H9 (cell line): ENCODE data around the gene CYBC1. TPM values are rescaled to one million over a fixed set of nuclear protein-coding genes. Genes with fewer than 3 reads are reported as not detected.
"Not testable (repeated sequence)": the region's sequence is repeated elsewhere in the genome, so short reads cannot be mapped to it uniquely, and the experiment has no call there.

Experiments used
- DNase-seq: peaks from one replicate; pipeline ENCODE4 v3.0.0-alpha.2; 2017
- H2AFZ ChIP-seq: one replicate; pipeline ENCODE4 v1.6.1; 2013; ENCODE audit warnings: mild to moderate bottlenecking, low read length, control low read depth, moderate library complexity
- H2AK5ac ChIP-seq: 2 replicates; pipeline ENCODE4 v1.6.1; 2013; ENCODE audit warnings: low read length, control low read depth, mixed read lengths; ENCODE audit not compliant: insufficient read length
- H2BK120ac ChIP-seq: one replicate; pipeline ENCODE4 v1.6.1; 2013; ENCODE audit warnings: low read depth, mild to moderate bottlenecking, low read length, control low read depth, inconsistent platforms; ENCODE audit not compliant: poor library complexity, severe bottlenecking
- H2BK12ac ChIP-seq: 2 replicates; pipeline ENCODE4 v1.6.1; 2013; ENCODE audit warnings: low read length, control low read depth, mixed read lengths, low read depth; ENCODE audit not compliant: insufficient read length
- H2BK15ac ChIP-seq: 2 replicates; pipeline ENCODE4 v1.6.1; 2013; ENCODE audit warnings: low read depth, low read length, control low read depth
- H2BK20ac ChIP-seq: one replicate; pipeline ENCODE4 v1.6.1; 2013; ENCODE audit warnings: low read depth, mild to moderate bottlenecking, low read length, control low read depth, inconsistent platforms; ENCODE audit not compliant: poor library complexity, severe bottlenecking
- H2BK5ac ChIP-seq: 2 replicates; pipeline ENCODE4 v1.6.1; 2013; ENCODE audit warnings: low read length, control low read depth, mixed read lengths; ENCODE audit not compliant: insufficient read length
- H3K14ac ChIP-seq: 2 replicates; pipeline ENCODE4 v1.6.1; 2013; ENCODE audit warnings: low read length, control low read depth; ENCODE audit not compliant: insufficient read depth
- H3K18ac ChIP-seq: 2 replicates; pipeline ENCODE4 v1.6.1; 2013; ENCODE audit warnings: low read depth, mild to moderate bottlenecking, mixed read lengths, low read length, control low read depth; ENCODE audit not compliant: insufficient read length
- H3K23ac ChIP-seq: 2 replicates; pipeline ENCODE4 v1.6.1; 2013; ENCODE audit warnings: low read length, control low read depth, mixed read lengths, low read depth; ENCODE audit not compliant: insufficient read length
- H3K23me2 ChIP-seq: 2 replicates; pipeline ENCODE4 v1.6.1; 2013; ENCODE audit warnings: low read depth, mild to moderate bottlenecking, mixed read lengths, low read length, control low read depth; ENCODE audit not compliant: insufficient read length, poor library complexity, severe bottlenecking
- H3K27ac ChIP-seq: 2 replicates; pipeline ENCODE4 v1.5.1; 2013; ENCODE audit warnings: low read length, control low read depth, mixed read lengths, low read depth; ENCODE audit not compliant: insufficient read length
- H3K27me3 ChIP-seq: 2 replicates; pipeline ENCODE4 v1.6.1; 2013; ENCODE audit warnings: low read length, control low read depth, inconsistent platforms; ENCODE audit not compliant: insufficient read depth
- H3K4ac ChIP-seq: 2 replicates; pipeline ENCODE4 v1.6.1; 2013; ENCODE audit warnings: low read depth, mild to moderate bottlenecking, control low read depth, inconsistent platforms, low read length, moderate library complexity
- H3K4me1 ChIP-seq: 2 replicates; pipeline ENCODE4 v1.6.1; 2013; ENCODE audit warnings: low read length, control low read depth, inconsistent platforms; ENCODE audit not compliant: insufficient read depth
- H3K4me2 ChIP-seq: 2 replicates; pipeline ENCODE4 v1.6.1; 2013; ENCODE audit warnings: low read length, control low read depth, mixed read lengths; ENCODE audit not compliant: insufficient read length, insufficient read depth
- H3K56ac ChIP-seq: 2 replicates; pipeline ENCODE4 v1.6.1; 2013; ENCODE audit warnings: low read depth, mild to moderate bottlenecking, mixed read lengths, low read length, control low read depth; ENCODE audit not compliant: insufficient read length
- H3K79me1 ChIP-seq: 2 replicates; pipeline ENCODE4 v1.6.1; 2013; ENCODE audit warnings: low read depth, mild to moderate bottlenecking, moderate library complexity, low read length, control low read depth, inconsistent platforms; ENCODE audit not compliant: insufficient read depth, poor library complexity, severe bottlenecking
- H3K79me2 ChIP-seq: 2 replicates; pipeline ENCODE4 v1.6.1; 2013; ENCODE audit warnings: low read length, control low read depth, inconsistent platforms; ENCODE audit not compliant: insufficient read depth
- H3K9ac ChIP-seq: 2 replicates; pipeline ENCODE4 v1.6.1; 2013; ENCODE audit warnings: low read length, control low read depth, mixed read lengths; ENCODE audit not compliant: insufficient read length; ENCODE audit errors: extremely low read depth
- H3K9me3 ChIP-seq: one replicate; pipeline ENCODE4 v1.6.1; 2013; ENCODE audit warnings: low read depth, low read length, inconsistent platforms; ENCODE audit not compliant: control insufficient read depth
- H3T11ph ChIP-seq: one replicate; pipeline ENCODE4 v1.6.1; 2013; ENCODE audit warnings: mild to moderate bottlenecking, low read length, control low read depth, inconsistent platforms
- H4K20me1 ChIP-seq: one replicate; pipeline ENCODE4 v1.6.1; 2013; ENCODE audit not compliant: control insufficient read depth, insufficient read length, insufficient read depth
- H4K5ac ChIP-seq: 2 replicates; pipeline ENCODE4 v1.6.1; 2013; ENCODE audit warnings: low read depth, mild to moderate bottlenecking, mixed read lengths, low read length, control low read depth; ENCODE audit not compliant: insufficient read length
- H4K8ac ChIP-seq: replicated peaks from 2 replicates; pipeline ENCODE4 v1.6.1; 2013; ENCODE audit warnings: low read length, control low read depth, mixed read lengths, low read depth; ENCODE audit not compliant: insufficient read length
- H4K91ac ChIP-seq: 2 replicates; pipeline ENCODE4 v1.6.1; 2013; ENCODE audit warnings: low read depth, mild to moderate bottlenecking, moderate library complexity, mixed read lengths, low read length, control low read depth; ENCODE audit not compliant: insufficient read length
- H3K27ac Mint-ChIP-seq, 3 experiments: 2 replicates in 2 of 3; 3 replicates in 1 of 3; pipeline ENCODE4 v1.8.0; 2020 to 2021; ENCODE audit warnings: mixed read lengths in 3 of 3, mild to moderate bottlenecking in 1 of 3, moderate library complexity in 1 of 3
- H3K27me3 Mint-ChIP-seq: 2 replicates; pipeline ENCODE4 v1.8.0; 2021; ENCODE audit warnings: low read depth, mild to moderate bottlenecking, moderate library complexity, mixed read lengths
- H3K36me3 Mint-ChIP-seq, 3 experiments: 2 replicates in 2 of 3; 3 replicates in 1 of 3; pipeline ENCODE4 v1.8.0; 2020 to 2021; ENCODE audit warnings: low read depth in 3 of 3, mixed read lengths in 3 of 3; ENCODE audit not compliant: insufficient read depth in 1 of 3
- H3K4me1 Mint-ChIP-seq, 2 experiments: 2 replicates each; pipeline ENCODE4 v1.8.0; 2020; ENCODE audit warnings: mixed read lengths in 2 of 2
- H3K4me3 Mint-ChIP-seq, 2 experiments: 2 replicates in 1 of 2; 3 replicates in 1 of 2; pipeline ENCODE4 v1.8.0; 2020 to 2021; ENCODE audit warnings: mild to moderate bottlenecking in 2 of 2, mixed read lengths in 2 of 2, moderate library complexity in 1 of 2
- H3K9me3 Mint-ChIP-seq, 2 experiments: 2 replicates in 1 of 2; 3 replicates in 1 of 2; pipeline ENCODE4 v1.8.0; 2020; ENCODE audit warnings: mild to moderate bottlenecking in 2 of 2, mixed read lengths in 2 of 2, moderate library complexity in 1 of 2
- WGBS: extraction: QIAGEN DNeasy Blood & Tissue Kit; methylation state at CpG from one replicate; pipeline ENCODE4 v1.1.7; 2013; ENCODE audit warnings: missing lambda C conversion rate, low lambda C conversion rate, mixed read lengths; ENCODE audit not compliant: insufficient read length; ENCODE audit errors: extremely low coverage; 5-methylcytosine and 5-hydroxymethylcytosine counted together
- total RNA-seq: library from RNA; stranded (reverse); gene quantifications from 2 replicates; pipeline ENCODE4 v1.2.1, GENCODE V29; 2021

CYBC1 gene
- total RNA-seq, 1 experiment from 2014 or later: 81.7 TPM

DNA sequence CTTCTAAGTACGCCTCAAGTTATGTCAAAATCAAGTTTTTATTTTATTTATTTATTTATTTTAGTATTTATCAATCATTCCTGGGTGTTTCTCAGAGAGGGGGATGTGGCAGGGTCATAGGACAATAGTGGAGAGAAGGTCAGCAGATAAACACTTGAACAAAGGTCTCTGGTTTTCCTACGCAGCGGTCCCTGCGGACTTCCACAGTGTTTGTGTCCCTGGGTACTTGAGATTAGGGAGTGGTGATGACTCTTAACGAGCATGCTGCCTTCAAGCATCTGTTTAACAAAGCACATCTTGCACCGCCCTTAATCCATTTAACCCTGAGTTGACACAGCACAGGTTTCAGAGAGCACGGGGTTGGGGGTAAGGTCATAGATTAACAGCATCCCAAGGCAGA is 2.6 kb upstream of the CYBC1 start:
- not testable (repeated sequence) for H3T11ph ChIP-seq, H4K8ac ChIP-seq, H2AK5ac ChIP-seq, H3K18ac ChIP-seq, H2BK15ac ChIP-seq, H3K4me3 Mint-ChIP-seq, H3K4me2 ChIP-seq, H3K79me2 ChIP-seq, H3K23me2 ChIP-seq, H3K23ac ChIP-seq, H3K27ac Mint-ChIP-seq, H3K79me1 ChIP-seq, H4K5ac ChIP-seq, H2BK120ac ChIP-seq, H3K14ac ChIP-seq, H3K27me3 ChIP-seq, H4K91ac ChIP-seq, H3K9me3 ChIP-seq, H2BK20ac ChIP-seq, H3K4me1 ChIP-seq, H2BK5ac ChIP-seq, H3K56ac ChIP-seq, H2AFZ ChIP-seq, H3K27ac ChIP-seq, DNase-seq, H2BK12ac ChIP-seq, H3K4ac ChIP-seq, H3K9ac ChIP-seq, H4K20me1 ChIP-seq
- Mint-ChIP-seq H3K36me3 (peaks cover 7 to 18% (median 16%) of the 10 kb centered on the region in 3 experiments), H3K27me3 (peaks cover 16% of the 10 kb centered on the region), H3K9me3 (peaks cover 24 to 40% of the 10 kb centered on the region in 2 experiments), H3K4me1 (peaks cover 14 to 18% of the 10 kb centered on the region in 2 experiments)
- WGBS: no CpG with 5 or more reads among the region's 7 CpGs
